Measurements from ENCODE around the gene NRXN3.

NRXN3 gene

GRCh38 chr14:78933948-78934524, 763.9 kb downstream of the NRXN3 start:
- Mint-ChIP-seq H3K36me3 (ENCODE audit: low read depth) (no peaks in the 10 kb centered on the region), H3K4me1 (ENCODE audit: low read depth) (no peaks in the 10 kb centered on the region), H3K4me3 (no peak overlapping the region), H3K27me3 (ENCODE audit: low read depth) (no peaks in the 10 kb centered on the region), H3K9me3 (peaks cover 6% of the 10 kb centered on the region), H3K27ac (no peak overlapping the region)

DNA sequence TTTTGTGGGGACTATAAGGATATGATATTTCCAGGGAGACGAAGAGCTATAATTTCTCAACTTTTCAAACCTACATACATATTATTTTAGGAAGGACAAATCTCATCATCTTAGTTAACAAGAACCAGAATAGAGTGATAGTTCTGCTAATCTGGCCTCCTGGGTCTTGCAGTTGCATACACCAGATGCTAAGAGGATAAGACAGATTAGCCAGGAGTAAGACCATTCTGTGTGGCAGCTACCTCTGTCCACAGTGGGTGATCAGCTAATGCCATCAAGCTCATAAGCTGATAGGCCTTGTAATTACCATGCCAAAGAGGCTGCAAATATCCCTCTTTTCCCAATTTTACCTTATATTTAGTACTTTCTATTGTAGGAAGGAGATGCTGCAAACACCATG, 776.8 kb downstream of the NRXN3 start:
- no peak overlapping the region for H3K27ac Mint-ChIP-seq
- H3K9me3 Mint-ChIP-seq: no peaks in the 10 kb centered on the region
- H3K36me3 Mint-ChIP-seq (ENCODE audit: low read depth): no peaks in the 10 kb centered on the region
- no peak overlapping the region for H3K4me3 Mint-ChIP-seq
- H3K27me3 Mint-ChIP-seq (ENCODE audit: low read depth): no peaks in the 10 kb centered on the region
- no peaks in the 10 kb centered on the region for H3K4me1 Mint-ChIP-seq (ENCODE audit: low read depth)

DNA sequence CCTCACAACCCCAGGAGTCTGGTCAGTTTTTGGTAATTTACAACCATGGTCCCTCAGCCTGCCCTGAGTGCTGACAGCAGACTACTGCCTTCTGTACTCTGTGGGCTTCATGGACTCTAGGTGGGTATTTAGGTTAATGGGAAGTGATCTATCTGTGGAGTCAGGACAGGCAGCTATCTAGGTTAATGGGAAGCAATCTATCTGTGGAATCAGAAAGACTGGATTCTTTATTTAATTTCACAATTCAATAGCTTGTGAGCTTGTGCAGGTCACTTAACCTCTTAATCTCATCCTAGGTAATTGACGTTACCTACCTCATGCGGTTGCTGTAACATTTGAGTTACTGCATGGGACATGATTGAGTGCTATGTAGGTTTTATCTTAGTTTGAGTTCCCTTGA, 777.5 kb downstream of the NRXN3 start:
- no peak overlapping the region for H3K27ac Mint-ChIP-seq
- no peaks in the 10 kb centered on the region for H3K9me3 Mint-ChIP-seq
- no peak overlapping the region for H3K4me3 Mint-ChIP-seq
- H3K27me3 Mint-ChIP-seq (ENCODE audit: low read depth): peaks cover 3% of the 10 kb centered on the region
- H3K36me3 Mint-ChIP-seq (ENCODE audit: low read depth): no peaks in the 10 kb centered on the region
- no peaks in the 10 kb centered on the region for H3K4me1 Mint-ChIP-seq (ENCODE audit: low read depth)

GRCh38 chr14:78950649-78951048, 780.5 kb downstream of the NRXN3 start:
- Mint-ChIP-seq H3K4me3 (no peak overlapping the region), H3K9me3 (no peaks in the 10 kb centered on the region), H3K27me3 (ENCODE audit: low read depth) (peaks cover 3% of the 10 kb centered on the region), H3K4me1 (ENCODE audit: low read depth) (no peaks in the 10 kb centered on the region), H3K36me3 (ENCODE audit: low read depth) (no peaks in the 10 kb centered on the region), H3K27ac (no peak overlapping the region)

GRCh38 chr14:78951602-78952001, 781.4 kb downstream of the NRXN3 start:
- peaks cover 3% of the 10 kb centered on the region for H3K27me3 Mint-ChIP-seq (ENCODE audit: low read depth)
- no peaks in the 10 kb centered on the region for H3K36me3 Mint-ChIP-seq (ENCODE audit: low read depth)
- H3K4me3 Mint-ChIP-seq: no peak overlapping the region
- H3K4me1 Mint-ChIP-seq (ENCODE audit: low read depth): no peaks in the 10 kb centered on the region
- no peaks in the 10 kb centered on the region for H3K9me3 Mint-ChIP-seq
- H3K27ac Mint-ChIP-seq: no peak overlapping the region

DNA sequence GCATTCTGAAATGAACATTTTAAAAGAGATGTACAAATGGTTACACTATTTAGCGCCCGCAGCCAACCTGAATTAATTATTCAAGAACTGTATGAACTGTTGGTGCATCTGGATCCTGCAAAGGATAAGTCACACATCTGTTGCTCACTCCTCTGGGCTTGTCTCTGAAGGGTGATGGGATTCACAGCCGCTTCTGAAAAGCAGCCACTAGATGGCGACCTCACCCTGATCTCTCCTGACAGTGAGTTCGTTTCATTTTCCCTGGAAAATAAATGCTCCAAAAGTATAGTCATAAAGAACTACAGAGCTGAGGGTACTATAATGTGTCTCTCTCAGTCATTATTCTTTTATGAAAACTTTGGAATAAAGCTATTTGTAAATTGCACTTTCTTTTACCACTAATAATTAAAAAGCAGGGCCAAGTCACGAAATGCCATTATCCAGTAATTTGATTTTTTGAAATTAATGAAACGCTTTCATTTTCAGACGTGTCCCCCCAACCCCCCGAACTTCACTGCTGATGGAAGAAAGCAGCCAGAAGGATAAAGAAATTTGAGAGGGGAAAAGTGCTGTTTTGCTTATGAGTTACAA, 789.6 kb downstream of the NRXN3 start:
- Mint-ChIP-seq H3K4me3 (no peak overlapping the region), H3K27me3 (ENCODE audit: low read depth) (no peaks in the 10 kb centered on the region), H3K27ac (no peak overlapping the region), H3K9me3 (no peaks in the 10 kb centered on the region), H3K4me1 (ENCODE audit: low read depth) (peaks cover 3% of the 10 kb centered on the region), H3K36me3 (ENCODE audit: low read depth) (no peaks in the 10 kb centered on the region)

DNA sequence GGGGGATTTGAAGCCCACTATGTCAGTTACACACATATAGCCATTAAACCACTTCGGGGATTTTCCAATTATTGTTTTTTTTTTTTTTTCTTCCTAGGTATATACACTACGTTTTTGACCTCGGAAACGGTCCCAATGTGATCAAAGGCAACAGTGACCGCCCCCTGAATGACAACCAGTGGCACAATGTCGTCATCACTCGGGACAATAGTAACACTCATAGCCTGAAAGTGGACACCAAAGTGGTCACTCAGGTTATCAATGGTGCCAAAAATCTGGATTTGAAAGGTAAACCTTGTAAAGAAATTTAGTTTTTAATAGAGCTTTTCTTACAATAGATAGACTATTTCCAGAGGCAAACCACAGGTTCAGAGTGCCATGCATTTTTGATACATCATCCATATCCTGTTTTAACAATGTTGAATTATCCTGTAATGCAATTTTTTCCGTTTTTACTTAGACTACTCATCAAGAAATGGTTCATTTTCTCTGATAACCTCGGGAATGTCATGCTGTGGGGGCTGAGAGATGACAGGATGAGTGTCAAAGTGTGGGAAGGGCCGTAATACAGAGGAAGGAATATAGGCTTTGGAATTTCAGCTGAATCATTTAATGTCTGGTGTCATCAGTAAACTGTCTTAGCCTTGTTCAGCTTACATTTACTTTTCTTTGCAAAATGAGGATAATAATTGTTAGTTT, 797.1 kb downstream of the NRXN3 start:
- no peaks in the 10 kb centered on the region for H3K4me1 Mint-ChIP-seq (ENCODE audit: low read depth)
- H3K36me3 Mint-ChIP-seq (ENCODE audit: low read depth): no peaks in the 10 kb centered on the region
- H3K9me3 Mint-ChIP-seq: no peaks in the 10 kb centered on the region
- H3K27me3 Mint-ChIP-seq (ENCODE audit: low read depth): no peaks in the 10 kb centered on the region
- no peak overlapping the region for H3K4me3 Mint-ChIP-seq
- H3K27ac Mint-ChIP-seq: no peak overlapping the region

DNA sequence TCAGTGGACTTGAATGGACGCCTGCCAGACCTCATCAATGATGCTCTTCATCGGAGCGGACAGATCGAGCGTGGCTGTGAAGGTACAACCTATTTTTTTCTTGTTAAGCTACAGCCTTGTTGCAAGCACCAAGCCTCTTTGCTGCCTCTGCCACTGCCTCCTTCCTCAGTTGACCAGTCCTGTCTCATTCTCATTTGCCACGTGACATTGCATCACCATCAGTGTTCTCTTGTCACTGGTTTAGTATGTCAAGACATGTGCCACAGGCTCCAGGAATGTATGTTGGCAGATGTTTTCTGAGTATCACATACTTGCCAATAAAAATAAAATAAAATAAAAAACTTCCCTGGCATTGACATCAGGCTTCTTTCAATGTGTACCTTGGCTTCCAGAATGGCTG, 798.1 kb downstream of the NRXN3 start:
- Mint-ChIP-seq H3K36me3 (ENCODE audit: low read depth) (no peaks in the 10 kb centered on the region), H3K4me1 (ENCODE audit: low read depth) (no peaks in the 10 kb centered on the region), H3K27ac (no peak overlapping the region), H3K27me3 (ENCODE audit: low read depth) (no peaks in the 10 kb centered on the region), H3K9me3 (no peaks in the 10 kb centered on the region), H3K4me3 (no peak overlapping the region)

- no peak overlapping the region for H3K27ac Mint-ChIP-seq
- H3K4me1 Mint-ChIP-seq (ENCODE audit: low read depth): no peaks in the 10 kb centered on the region
- no peak overlapping the region for H3K4me3 Mint-ChIP-seq
- no peaks in the 10 kb centered on the region for H3K36me3 Mint-ChIP-seq (ENCODE audit: low read depth)
- H3K27me3 Mint-ChIP-seq (ENCODE audit: low read depth): no peaks in the 10 kb centered on the region
- H3K9me3 Mint-ChIP-seq: no peaks in the 10 kb centered on the region
Measured at GRCh38 chr14:78970677-78971076, 800.5 kb downstream of the NRXN3 start.

GRCh38 chr14:78972440-78972839, 802.3 kb downstream of the NRXN3 start:
- H3K4me1 Mint-ChIP-seq (ENCODE audit: low read depth): no peaks in the 10 kb centered on the region
- H3K27ac Mint-ChIP-seq: no peak overlapping the region
- H3K4me3 Mint-ChIP-seq: no peak overlapping the region
- H3K36me3 Mint-ChIP-seq (ENCODE audit: low read depth): no peaks in the 10 kb centered on the region
- H3K9me3 Mint-ChIP-seq: no peaks in the 10 kb centered on the region
- H3K27me3 Mint-ChIP-seq (ENCODE audit: low read depth): no peaks in the 10 kb centered on the region

DNA sequence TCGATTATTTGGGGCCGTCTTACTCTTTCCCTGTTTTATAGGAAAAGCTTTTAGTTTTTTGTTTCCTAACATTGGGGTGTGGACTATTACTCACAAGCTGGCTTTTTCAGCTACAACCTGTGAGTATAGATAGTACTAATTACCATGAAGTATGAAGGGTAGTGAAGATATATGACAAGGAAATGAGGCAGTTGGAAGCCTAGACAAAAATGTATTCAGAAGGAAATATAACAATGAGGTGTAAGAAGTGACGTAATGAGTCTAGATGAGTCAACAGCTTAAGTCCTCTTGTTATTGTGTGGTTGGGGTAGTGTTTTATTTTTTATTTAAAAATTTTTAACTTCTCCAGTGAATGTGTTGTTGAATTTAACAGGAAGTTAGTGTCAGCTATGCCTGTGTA, 804.5 kb downstream of the NRXN3 start:
- Mint-ChIP-seq H3K9me3 (no peaks in the 10 kb centered on the region), H3K4me3 (no peak overlapping the region), H3K36me3 (ENCODE audit: low read depth) (no peaks in the 10 kb centered on the region), H3K27me3 (ENCODE audit: low read depth) (no peaks in the 10 kb centered on the region), H3K4me1 (ENCODE audit: low read depth) (no peaks in the 10 kb centered on the region), H3K27ac (no peak overlapping the region)

- Mint-ChIP-seq H3K27me3 (ENCODE audit: low read depth) (no peaks in the 10 kb centered on the region), H3K27ac (no peak overlapping the region), H3K36me3 (ENCODE audit: low read depth) (no peaks in the 10 kb centered on the region), H3K4me3 (no peak overlapping the region), H3K4me1 (ENCODE audit: low read depth) (no peaks in the 10 kb centered on the region), H3K9me3 (no peaks in the 10 kb centered on the region)
Measured at GRCh38 chr14:78975734-78976133, 805.6 kb downstream of the NRXN3 start.

DNA sequence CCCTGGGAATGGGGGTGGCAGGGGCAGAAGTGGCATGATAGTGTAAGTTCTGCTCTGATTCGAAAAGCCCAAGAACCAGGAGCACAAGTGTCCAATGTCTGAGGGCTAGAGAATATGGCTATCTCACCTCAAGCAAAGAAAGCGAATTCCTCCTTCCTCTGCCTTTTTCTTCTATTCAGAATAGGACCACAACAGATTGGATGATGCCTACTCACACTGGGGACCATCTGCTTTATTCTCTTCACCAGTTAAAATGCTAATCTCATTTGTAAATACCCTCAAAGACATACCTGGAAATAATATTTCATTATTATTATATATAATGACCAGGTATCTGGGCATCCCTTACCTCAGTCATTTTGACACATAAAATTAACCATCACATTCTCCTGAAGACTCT, 808.7 kb downstream of the NRXN3 start:
- no peak overlapping the region for H3K4me3 Mint-ChIP-seq
- H3K9me3 Mint-ChIP-seq: no peaks in the 10 kb centered on the region
- H3K27me3 Mint-ChIP-seq (ENCODE audit: low read depth): no peaks in the 10 kb centered on the region
- no peak overlapping the region for H3K27ac Mint-ChIP-seq
- H3K4me1 Mint-ChIP-seq (ENCODE audit: low read depth): no peaks in the 10 kb centered on the region
- H3K36me3 Mint-ChIP-seq (ENCODE audit: low read depth): no peaks in the 10 kb centered on the region

- no peaks in the 10 kb centered on the region for H3K4me1 Mint-ChIP-seq (ENCODE audit: low read depth)
- no peak overlapping the region for H3K27ac Mint-ChIP-seq
- H3K27me3 Mint-ChIP-seq (ENCODE audit: low read depth): no peaks in the 10 kb centered on the region
- H3K9me3 Mint-ChIP-seq: no peaks in the 10 kb centered on the region
- no peak overlapping the region for H3K4me3 Mint-ChIP-seq
- no peaks in the 10 kb centered on the region for H3K36me3 Mint-ChIP-seq (ENCODE audit: low read depth)
Measured at GRCh38 chr14:78982551-78982950, 812.4 kb downstream of the NRXN3 start.

DNA sequence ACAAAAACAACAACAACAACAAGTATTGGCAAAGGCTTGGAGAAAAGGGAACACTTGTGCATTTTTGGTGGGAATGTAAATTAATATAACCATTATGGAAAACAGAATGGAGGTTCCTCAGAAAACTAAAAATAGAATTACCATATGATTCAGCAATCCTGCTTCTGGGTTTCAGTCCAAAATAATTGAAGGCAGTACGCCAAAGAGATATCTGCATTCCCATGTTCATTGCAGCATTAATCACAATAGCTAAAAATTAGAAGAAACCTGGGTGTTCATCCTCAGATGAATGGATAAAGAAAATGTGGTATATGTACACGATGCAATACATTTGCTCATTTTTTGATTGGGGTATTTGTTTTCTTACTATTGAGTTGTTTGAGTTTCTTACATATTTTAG, 813.0 kb downstream of the NRXN3 start:
- Mint-ChIP-seq H3K27ac (no peak overlapping the region), H3K4me3 (no peak overlapping the region), H3K9me3 (no peaks in the 10 kb centered on the region), H3K27me3 (ENCODE audit: low read depth) (no peaks in the 10 kb centered on the region), H3K36me3 (ENCODE audit: low read depth) (no peaks in the 10 kb centered on the region), H3K4me1 (ENCODE audit: low read depth) (no peaks in the 10 kb centered on the region)
